A549 (cell line): Measurements from ENCODE around the gene DCXR. TPM values are rescaled to one million over a fixed set of nuclear protein-coding genes. Genes with fewer than 3 reads are reported as not detected.
A peak's percentile ranks its signal among the peaks of the same experiment; 100 is the strongest.

ENCODE experiments used
- ATAC-seq, 2 experiments: fragments of 200-7000 bp in 1 of 2; fragments of >200 bp in 1 of 2; cut with Nextera tagmentation in 1 of 2; cut with Tn5 transposase in 1 of 2; 3 replicates each; pipeline versions ENCODE4 v1.8.0 to v1.9.1; 2018 to 2020; ENCODE audit warnings: mild to moderate bottlenecking in 1 of 2, moderate library complexity in 1 of 2
- CTCF ChIA-PET: fragments of 300-600 bp; sonication (Branson Sonifier 250); formaldehyde crosslinking; extraction: SDS; loops from one replicate; lab custom pipeline; 2021; ENCODE audit warnings: antibody characterized with exemption, inconsistent platforms; lab: Yijun Ruan, JAX
- POLR2A ChIA-PET: fragments of 350-600 bp; formaldehyde crosslinking; extraction: SDS; loops from one replicate; lab custom pipeline; 2021; ENCODE audit warnings: antibody characterized with exemption, inconsistent platforms; lab: Yijun Ruan, JAX
- DNase-seq, 2 experiments: peaks; one replicate each; pipeline versions ENCODE4 v3.0.0 to v3.0.0-alpha.2; 2011 to 2016; ENCODE audit warnings: low read depth in 1 of 2, low spot score in 1 of 2
- FAIRE-seq: peaks from 2 replicates; lab custom pipeline; 2011; peaks lifted over from hg19 to GRCh38; lab: Jason Lieb, UNC
- H3K27ac ChIP-seq, 2 experiments: fragments of >200 bp; sonication (Bioruptor Twin); formaldehyde crosslinking; 3 replicates each; pipeline ENCODE4 v1.5.1; 2016 to 2017
- H3K4me1 ChIP-seq: fragments of >200 bp; sonication (Bioruptor Twin); formaldehyde crosslinking; 3 replicates; pipeline ENCODE4 v1.6.1; 2016
- H3K4me2 ChIP-seq: fragments of >200 bp; sonication (Bioruptor Twin); formaldehyde crosslinking; 3 replicates; pipeline ENCODE4 v1.6.1; 2016
- H3K4me3 ChIP-seq: fragments of >200 bp; sonication (Bioruptor Twin); formaldehyde crosslinking; 3 replicates; pipeline ENCODE4 v1.5.1; 2016
- H3K9me3 ChIP-seq: fragments of >200 bp; sonication (Bioruptor Twin); formaldehyde crosslinking; 3 replicates; pipeline ENCODE4 v1.6.1; 2016
- CBX2 ChIP-seq: fragments of 200-600 bp; sonication (generic); IDR thresholded peaks from 2 replicates; pipeline ENCODE4 v1.6.1; 2016; ENCODE audit warnings: low read depth, mild to moderate bottlenecking, borderline replicate concordance
- CHD4 ChIP-seq: fragments of 200-600 bp; sonication (generic); IDR thresholded peaks from 2 replicates; pipeline ENCODE4 v1.6.1; 2016; ENCODE audit warnings: antibody characterized with exemption, mild to moderate bottlenecking, borderline replicate concordance
- CTCF ChIP-seq: fragments of >200 bp; sonication (Bioruptor Twin); formaldehyde crosslinking; IDR thresholded peaks from 3 replicates; pipeline ENCODE4 v1.5.1; 2016
- EHF ChIP-seq: fragments of 250-450 bp; sonication (Bioruptor Pico); IDR thresholded peaks from 2 replicates; pipeline ENCODE4 v1.5.0; 2020; ENCODE audit warnings: mild to moderate bottlenecking
- EHMT2 ChIP-seq: fragments of 200-600 bp; sonication (generic); IDR thresholded peaks from 2 replicates; pipeline ENCODE4 v1.6.1; 2016; ENCODE audit warnings: antibody characterized with exemption, low read depth, mild to moderate bottlenecking, moderate library complexity
- FOSL2 ChIP-seq, 2 experiments: fragments of 450-650 bp in 1 of 2; fragments of >200 bp in 1 of 2; sonication (Bioruptor Twin) in 1 of 2; formaldehyde crosslinking; IDR thresholded peaks; 2 replicates each; pipeline versions ENCODE4 v1.5.0 to v1.6.1; 2016 to 2020; ENCODE audit warnings: mild to moderate bottlenecking in 1 of 2, moderate library complexity in 1 of 2
- FOXS1 ChIP-seq: fragments of 250-450 bp; sonication (Bioruptor Pico); IDR thresholded peaks from 2 replicates; pipeline ENCODE4 v1.5.0; 2020; ENCODE audit warnings: mild to moderate bottlenecking, moderate library complexity
- HOXB13 ChIP-seq: fragments of 250-450 bp; sonication (Bioruptor Pico); IDR thresholded peaks from 2 replicates; pipeline ENCODE4 v1.5.0; 2020; ENCODE audit warnings: low read depth, mild to moderate bottlenecking, moderate library complexity
- JUNB ChIP-seq: fragments of >200 bp; sonication (Bioruptor Twin); formaldehyde crosslinking; IDR thresholded peaks from 2 replicates; pipeline ENCODE4 v1.6.1; 2016
- RAD21 ChIP-seq, 2 experiments: fragments of >200 bp in 1 of 2; sonication (Bioruptor Twin) in 1 of 2; formaldehyde crosslinking in 1 of 2; IDR thresholded peaks in 1 of 2; conservative IDR thresholded peaks in 1 of 2; 2 replicates in 1 of 2; 3 replicates in 1 of 2; pipeline ENCODE4 v1.6.1; 2012 to 2018; ENCODE audit warnings: inconsistent platforms in 1 of 2
- RARB ChIP-seq: fragments of 250-450 bp; sonication (Bioruptor Pico); IDR thresholded peaks from 2 replicates; pipeline ENCODE4 v1.8.0; 2021; ENCODE audit warnings: mild to moderate bottlenecking, moderate library complexity
- RFX5 ChIP-seq: fragments of 450-650 bp; IDR thresholded peaks from 2 replicates; pipeline ENCODE4 v1.7.1; 2014; ENCODE audit warnings: antibody characterized with exemption, mild to moderate bottlenecking, moderate library complexity
- RNF2 ChIP-seq: fragments of 200-600 bp; sonication (generic); IDR thresholded peaks from 2 replicates; pipeline ENCODE4 v1.6.1; 2016; ENCODE audit warnings: low read depth, mild to moderate bottlenecking, antibody characterized with exemption, moderate library complexity, borderline replicate concordance
- SREBF2 ChIP-seq: fragments of 450-650 bp; IDR thresholded peaks from 2 replicates; pipeline ENCODE4 v1.6.1; 2014; ENCODE audit warnings: mild to moderate bottlenecking, moderate library complexity
- TP53 ChIP-seq: fragments of 250-450 bp; sonication (Bioruptor Pico); IDR thresholded peaks from 2 replicates; pipeline ENCODE4 v1.5.0; 2021; ENCODE audit warnings: mild to moderate bottlenecking, moderate library complexity
- ZSCAN20 ChIP-seq: fragments of 250-450 bp; sonication (Bioruptor Pico); IDR thresholded peaks from 2 replicates; pipeline ENCODE4 v1.8.0; 2022; ENCODE audit warnings: mild to moderate bottlenecking, moderate library complexity
- WGBS: methylation state at CpG from one replicate; pipeline ENCODE4 v1.1.6; 2017; ENCODE audit errors: missing lambda C conversion rate; 5-methylcytosine and 5-hydroxymethylcytosine counted together
- polyA plus RNA-seq, 4 experiments: library from polyadenylated mRNA; depleted of rRNA in 3 of 4; stranded (reverse); fragments of >200 nt; fragmentation: RNase III in 1 of 4; extraction: RNeasy Plus Mini Kit Qiagen cat#74134 plus additional on column Dnase treatment in 1 of 4; gene quantifications; 2 replicates in 3 of 4; 3 replicates in 1 of 4; pipeline ENCODE4 v1.2.3, GENCODE V29; 2011 to 2017
- TF ChIP-seq, protein P1 (sequence below): fragments of >200 bp; sonication (Bioruptor Twin); formaldehyde crosslinking; IDR thresholded peaks from 2 replicates; pipeline ENCODE4 v1.6.1; 2016
- TF ChIP-seq, protein P2 (sequence below): fragments of 200-600 bp; sonication (generic); IDR thresholded peaks from 2 replicates; pipeline ENCODE4 v1.6.1; 2016; ENCODE audit warnings: antibody characterized with exemption, mild to moderate bottlenecking, moderate library complexity
- TF ChIP-seq, protein P3 (sequence below): IDR thresholded peaks from 2 replicates; pipeline ENCODE4 v1.6.1; 2012; ENCODE audit warnings: low read depth, borderline replicate concordance

Gene DCXR
- polyA plus RNA-seq, 2 of the 4 experiments (the other 2 are of a cell fraction): 39.3 to 70.7 TPM

GRCh38 chr17:82036634-82037091, 834 bp downstream of the DCXR start:
- POLR2A ChIA-PET: interaction anchor here (1.4 kb wide), 1 partner anchor 8 kb away, joined by 12 read pairs; no protein-coding TSS in a partner anchor
- no peak for FAIRE-seq
- TF ChIP-seq, protein P1, sequence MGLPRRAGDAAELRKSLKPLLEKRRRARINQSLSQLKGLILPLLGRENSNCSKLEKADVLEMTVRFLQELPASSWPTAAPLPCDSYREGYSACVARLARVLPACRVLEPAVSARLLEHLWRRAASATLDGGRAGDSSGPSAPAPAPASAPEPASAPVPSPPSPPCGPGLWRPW: no peak
- TF ChIP-seq RNF2: peak; percentile 55; the same call in 1 of the 2 replicates
- no peak for TF ChIP-seq JUNB
- TF ChIP-seq EHF (CRISPR knock-in tag): no peak
- no peak for TF ChIP-seq HOXB13 (CRISPR knock-in tag)
- H3K4me2 ChIP-seq: peak overlapping the region; percentile 83
- peak overlapping the region; percentile 72 to 89 for H3K27ac ChIP-seq
- WGBS: 69% methylated on average over 14 of the region's 23 CpGs
- peaks cover 13% of the 10 kb centered on the region; the same call in 2 of the 3 replicates for H3K4me1 ChIP-seq
- H3K9me3 ChIP-seq: no peaks in the 10 kb centered on the region
- H3K4me3 ChIP-seq: peak overlapping the region; percentile 52
- CTCF ChIA-PET: interaction anchor here (1.0 to 4.2 kb wide), 8 partner anchors 9 to 118 kb away, joined by 5 to 28 read pairs (median 10); partner anchors contain the start of genes DUS1L, FASN and NOTUM
- peak; percentile 0 to 14; a peak in 3 of 6 replicates for ATAC-seq
- DNase-seq: no peak

- ATAC-seq (no peak), FAIRE-seq (no peak), DNase-seq (no peak)
- Histone ChIP-seq H3K27ac (peak overlapping the region in 1 of 2 experiments; percentile 89; a peak in 2 of 6 replicates), H3K4me3 (peak overlapping the region; percentile 52; the same call in 1 of the 3 replicates), H3K9me3 (no peaks in the 10 kb centered on the region), H3K4me1 (peaks cover 13% of the 10 kb centered on the region; the same call in 2 of the 3 replicates), H3K4me2 (peak overlapping the region; percentile 83)
- TF ChIP-seq EHMT2 (no peak), RARB (CRISPR knock-in tag) (no peak), EHF (CRISPR knock-in tag) (no peak), ZSCAN20 (CRISPR knock-in tag) (no peak), CTCF (no peak), TP53 (no peak), RFX5 (no peak), FOSL2 (IDR thresholded peaks at IDR 0.05) (no peak), FOSL2 (CRISPR knock-in tag; IDR thresholded peaks at IDR 0.05) (no peak), SREBF2 (no peak), FOXS1 (CRISPR knock-in tag) (no peak), CHD4 (no peak), CBX2 (no peak), RAD21 (conservative IDR thresholded peaks at IDR 0.05 in 1 of 2, IDR thresholded peaks at IDR 0.05 in 1 of 2) (no peak)
- TF ChIP-seq, protein P2, sequence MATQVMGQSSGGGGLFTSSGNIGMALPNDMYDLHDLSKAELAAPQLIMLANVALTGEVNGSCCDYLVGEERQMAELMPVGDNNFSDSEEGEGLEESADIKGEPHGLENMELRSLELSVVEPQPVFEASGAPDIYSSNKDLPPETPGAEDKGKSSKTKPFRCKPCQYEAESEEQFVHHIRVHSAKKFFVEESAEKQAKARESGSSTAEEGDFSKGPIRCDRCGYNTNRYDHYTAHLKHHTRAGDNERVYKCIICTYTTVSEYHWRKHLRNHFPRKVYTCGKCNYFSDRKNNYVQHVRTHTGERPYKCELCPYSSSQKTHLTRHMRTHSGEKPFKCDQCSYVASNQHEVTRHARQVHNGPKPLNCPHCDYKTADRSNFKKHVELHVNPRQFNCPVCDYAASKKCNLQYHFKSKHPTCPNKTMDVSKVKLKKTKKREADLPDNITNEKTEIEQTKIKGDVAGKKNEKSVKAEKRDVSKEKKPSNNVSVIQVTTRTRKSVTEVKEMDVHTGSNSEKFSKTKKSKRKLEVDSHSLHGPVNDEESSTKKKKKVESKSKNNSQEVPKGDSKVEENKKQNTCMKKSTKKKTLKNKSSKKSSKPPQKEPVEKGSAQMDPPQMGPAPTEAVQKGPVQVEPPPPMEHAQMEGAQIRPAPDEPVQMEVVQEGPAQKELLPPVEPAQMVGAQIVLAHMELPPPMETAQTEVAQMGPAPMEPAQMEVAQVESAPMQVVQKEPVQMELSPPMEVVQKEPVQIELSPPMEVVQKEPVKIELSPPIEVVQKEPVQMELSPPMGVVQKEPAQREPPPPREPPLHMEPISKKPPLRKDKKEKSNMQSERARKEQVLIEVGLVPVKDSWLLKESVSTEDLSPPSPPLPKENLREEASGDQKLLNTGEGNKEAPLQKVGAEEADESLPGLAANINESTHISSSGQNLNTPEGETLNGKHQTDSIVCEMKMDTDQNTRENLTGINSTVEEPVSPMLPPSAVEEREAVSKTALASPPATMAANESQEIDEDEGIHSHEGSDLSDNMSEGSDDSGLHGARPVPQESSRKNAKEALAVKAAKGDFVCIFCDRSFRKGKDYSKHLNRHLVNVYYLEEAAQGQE: no peak
- TF ChIP-seq, protein P3, sequence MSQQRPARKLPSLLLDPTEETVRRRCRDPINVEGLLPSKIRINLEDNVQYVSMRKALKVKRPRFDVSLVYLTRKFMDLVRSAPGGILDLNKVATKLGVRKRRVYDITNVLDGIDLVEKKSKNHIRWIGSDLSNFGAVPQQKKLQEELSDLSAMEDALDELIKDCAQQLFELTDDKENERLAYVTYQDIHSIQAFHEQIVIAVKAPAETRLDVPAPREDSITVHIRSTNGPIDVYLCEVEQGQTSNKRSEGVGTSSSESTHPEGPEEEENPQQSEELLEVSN: no peak
- ChIA-PET CTCF (interaction anchor here (1.0 to 4.2 kb wide), 8 partner anchors 8 to 119 kb away, joined by 3 to 28 read pairs (median 8); partner anchors contain the start of genes DUS1L, FASN and NOTUM), POLR2A (no interaction called here)
- 91% methylated on average over 19 of the region's 20 CpGs for WGBS
These were observed 1.4 kb downstream of the DCXR start for GRCh38 chr17:82035956-82036633.
